Large intestine (tissue), 3 donors: Measurements from ENCODE around the gene MAML1. TPM values are rescaled to one million over a fixed set of nuclear protein-coding genes. Genes with fewer than 3 reads are reported as not detected.

Experiments used
- DNase-seq, 2 donors: peaks; one replicate each; pipeline versions ENCODE4 v3.0.0 to v3.0.0-alpha.2; 2013
- H3K27ac ChIP-seq: one replicate; pipeline ENCODE4 v1.5.1; 2013; ENCODE audit warnings: low read length
- H3K27me3 ChIP-seq: 2 replicates; pipeline ENCODE4 v1.6.1; 2013; ENCODE audit warnings: low read length; ENCODE audit not compliant: control insufficient read depth, insufficient read depth
- H3K36me3 ChIP-seq: 2 replicates; pipeline ENCODE4 v1.6.1; 2013; ENCODE audit warnings: low read length; ENCODE audit not compliant: control insufficient read depth, insufficient read depth
- H3K4me1 ChIP-seq: one replicate; pipeline ENCODE4 v1.6.1; 2013; ENCODE audit warnings: low read length; ENCODE audit not compliant: control insufficient read depth, insufficient read depth
- H3K4me3 ChIP-seq: one replicate; pipeline ENCODE4 v1.5.1; 2013; ENCODE audit warnings: low read length
- H3K9me3 ChIP-seq: one replicate; pipeline ENCODE4 v1.6.1; 2013; ENCODE audit warnings: mild to moderate bottlenecking, low read depth, low read length, moderate library complexity; ENCODE audit not compliant: control insufficient read depth
- WGBS: methylation state at CpG from one replicate; pipeline ENCODE4 v1.1.5; 2013; ENCODE audit warnings: low lambda C conversion rate; ENCODE audit not compliant: insufficient coverage; 5-methylcytosine and 5-hydroxymethylcytosine counted together
- polyA plus RNA-seq: library from polyadenylated mRNA; unstranded; fragments of 120-200 nt; gene quantifications from one replicate; pipeline ENCODE4 v1.2.1, GENCODE V29; 2013

MAML1 gene
- polyA plus RNA-seq, 1 donor, result 29.9 TPM

GRCh38 chr5:179758955-179759354 is 26.3 kb downstream of the MAML1 start:
- no peaks in the 10 kb centered on the region for H3K27me3 ChIP-seq
- H3K9me3 ChIP-seq, result no peaks in the 10 kb centered on the region
- no peak overlapping the region for H3K4me3 ChIP-seq
- WGBS, result 80% methylated on average over 1 of the region's 8 CpGs
- DNase-seq, result no peak
- no peak overlapping the region for H3K27ac ChIP-seq
- H3K36me3 ChIP-seq, result peaks cover 3% of the 10 kb centered on the region
- H3K4me1 ChIP-seq, result peaks cover 25% of the 10 kb centered on the region

DNA sequence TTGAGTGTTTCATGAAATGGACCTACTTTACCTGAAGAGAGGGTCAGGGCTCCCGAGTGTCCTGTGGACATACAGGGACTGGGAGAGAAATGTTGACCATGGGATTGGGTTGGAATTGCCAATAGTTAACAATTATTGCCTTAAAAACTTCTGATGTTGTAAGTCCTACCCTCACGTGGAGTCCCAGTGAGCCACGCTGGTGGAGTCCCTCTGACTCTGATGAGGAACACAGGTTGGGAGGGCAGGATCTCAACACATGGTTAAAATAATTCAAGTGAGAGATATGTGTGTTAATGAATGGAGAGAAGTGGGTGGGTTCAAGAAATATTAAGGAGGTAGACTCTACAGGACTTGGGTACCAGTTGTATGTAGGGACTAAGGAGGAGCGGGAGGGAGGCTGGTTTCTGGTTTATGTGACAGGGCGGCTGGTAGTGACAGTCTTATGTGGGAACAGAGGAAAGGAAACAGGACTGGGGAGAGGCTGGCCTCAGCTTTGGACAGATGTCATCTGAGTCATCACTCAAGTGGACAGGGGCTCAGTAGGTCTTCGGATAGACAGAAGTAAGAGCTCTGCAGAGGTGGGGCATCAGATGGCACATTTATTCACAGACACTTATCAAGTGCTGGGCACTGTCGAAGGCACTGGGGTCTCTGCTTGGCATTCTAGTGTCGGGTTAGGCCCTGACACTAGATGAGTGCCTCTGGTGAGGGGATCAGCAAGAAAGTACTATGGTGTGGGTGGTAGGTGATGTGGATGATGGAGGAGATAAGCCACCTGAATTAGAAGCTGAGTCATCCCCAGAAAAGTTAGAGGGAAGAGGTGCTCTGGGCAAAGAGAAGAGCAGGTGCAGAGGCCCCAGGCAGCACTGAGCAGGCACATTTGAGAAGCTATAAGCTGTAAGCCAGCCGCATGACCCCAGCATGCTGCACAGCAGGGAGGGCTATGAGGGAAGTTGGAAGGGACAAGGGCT is 27.2 kb downstream of the MAML1 start:
- Histone ChIP-seq H3K27me3 (no peaks in the 10 kb centered on the region), H3K36me3 (peaks cover 3% of the 10 kb centered on the region), H3K9me3 (no peaks in the 10 kb centered on the region), H3K27ac (no peak overlapping the region), H3K4me1 (peaks cover 19% of the 10 kb centered on the region), H3K4me3 (no peak overlapping the region)
- whole genome bisulfite sequencing, result 100% methylated on average over 1 of the region's 9 CpGs
- DNase-seq, result no peak

GRCh38 chr5:179762079-179762780 is 29.6 kb downstream of the MAML1 start:
- Histone ChIP-seq H3K4me1 (peaks cover 19% of the 10 kb centered on the region), H3K4me3 (no peak overlapping the region), H3K9me3 (no peaks in the 10 kb centered on the region), H3K27ac (no peak overlapping the region), H3K27me3 (no peaks in the 10 kb centered on the region), H3K36me3 (peaks cover 21% of the 10 kb centered on the region)
- 67% methylated on average over 2 of the region's 10 CpGs for WGBS
- peak; percentile 49 to 69 for DNase-seq

GRCh38 chr5:179762781-179763176 is 30.2 kb downstream of the MAML1 start:
- H3K27me3 ChIP-seq, result no peaks in the 10 kb centered on the region
- no peak for DNase-seq
- no CpG with 5 or more reads among the region's 3 CpGs for WGBS
- H3K4me3 ChIP-seq, result no peak overlapping the region
- H3K27ac ChIP-seq, result no peak overlapping the region
- peaks cover 19% of the 10 kb centered on the region for H3K4me1 ChIP-seq
- H3K36me3 ChIP-seq, result peaks cover 23% of the 10 kb centered on the region
- H3K9me3 ChIP-seq, result no peaks in the 10 kb centered on the region

DNA sequence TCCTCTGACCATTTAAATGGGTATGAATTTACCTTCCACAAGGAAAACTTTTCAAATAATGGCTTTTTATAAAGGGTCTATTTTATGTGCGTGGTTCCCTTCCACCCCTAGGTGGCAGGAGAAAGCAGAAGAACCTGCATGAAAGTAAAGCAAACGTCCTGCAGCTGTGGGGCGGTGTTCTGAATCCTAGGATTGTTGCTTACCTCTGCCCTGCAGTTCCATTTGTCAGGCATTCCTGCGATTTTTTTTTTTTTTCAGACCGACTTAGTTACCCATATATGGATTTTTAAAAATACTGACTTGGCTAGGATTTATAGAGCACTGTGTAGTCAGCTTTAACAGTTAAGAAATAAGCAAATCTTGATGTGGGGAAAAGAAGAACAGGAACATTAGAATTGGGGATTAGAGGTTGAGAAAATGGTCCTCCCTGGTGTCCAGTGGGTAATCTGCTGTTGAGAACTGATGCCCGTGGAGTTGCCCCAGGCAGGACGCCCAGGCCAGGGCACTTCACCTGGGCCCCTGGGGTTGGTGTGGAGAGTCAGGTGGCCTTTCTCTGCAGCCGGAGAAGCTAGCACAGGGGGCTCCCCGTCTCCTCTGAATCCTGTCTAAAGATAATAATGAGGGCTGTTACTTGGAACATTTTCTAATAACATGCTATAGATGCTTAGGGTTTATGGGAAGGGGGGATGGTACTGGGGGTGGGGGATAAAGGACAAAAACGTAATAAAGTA is 30.8 kb downstream of the MAML1 start:
- no CpG with 5 or more reads among the region's 10 CpGs for WGBS
- no peak overlapping the region for H3K4me3 ChIP-seq
- H3K4me1 ChIP-seq, result peaks cover 19% of the 10 kb centered on the region
- no peak overlapping the region for H3K27ac ChIP-seq
- H3K27me3 ChIP-seq, result no peaks in the 10 kb centered on the region
- H3K9me3 ChIP-seq, result no peaks in the 10 kb centered on the region
- DNase-seq, result peak; percentile 69 to 72
- peaks cover 24% of the 10 kb centered on the region for H3K36me3 ChIP-seq

GRCh38 chr5:179764056-179764455 is 31.4 kb downstream of the MAML1 start:
- H3K9me3 ChIP-seq, result no peaks in the 10 kb centered on the region
- H3K36me3 ChIP-seq, result peaks cover 27% of the 10 kb centered on the region
- no peaks in the 10 kb centered on the region for H3K27me3 ChIP-seq
- no peak for DNase-seq
- WGBS, result no CpG with 5 or more reads among the region's 8 CpGs
- H3K4me3 ChIP-seq, result no peak overlapping the region
- H3K4me1 ChIP-seq, result peaks cover 19% of the 10 kb centered on the region
- no peak overlapping the region for H3K27ac ChIP-seq

GRCh38 chr5:179765400-179765799 is 32.8 kb downstream of the MAML1 start:
- no peak overlapping the region for H3K27ac ChIP-seq
- peaks cover 19% of the 10 kb centered on the region for H3K4me1 ChIP-seq
- H3K9me3 ChIP-seq, result no peaks in the 10 kb centered on the region
- peaks cover 38% of the 10 kb centered on the region for H3K36me3 ChIP-seq
- no peak overlapping the region for H3K4me3 ChIP-seq
- DNase-seq, result no peak
- H3K27me3 ChIP-seq, result no peaks in the 10 kb centered on the region
- WGBS, result no CpG with 5 or more reads among the region's 13 CpGs

DNA sequence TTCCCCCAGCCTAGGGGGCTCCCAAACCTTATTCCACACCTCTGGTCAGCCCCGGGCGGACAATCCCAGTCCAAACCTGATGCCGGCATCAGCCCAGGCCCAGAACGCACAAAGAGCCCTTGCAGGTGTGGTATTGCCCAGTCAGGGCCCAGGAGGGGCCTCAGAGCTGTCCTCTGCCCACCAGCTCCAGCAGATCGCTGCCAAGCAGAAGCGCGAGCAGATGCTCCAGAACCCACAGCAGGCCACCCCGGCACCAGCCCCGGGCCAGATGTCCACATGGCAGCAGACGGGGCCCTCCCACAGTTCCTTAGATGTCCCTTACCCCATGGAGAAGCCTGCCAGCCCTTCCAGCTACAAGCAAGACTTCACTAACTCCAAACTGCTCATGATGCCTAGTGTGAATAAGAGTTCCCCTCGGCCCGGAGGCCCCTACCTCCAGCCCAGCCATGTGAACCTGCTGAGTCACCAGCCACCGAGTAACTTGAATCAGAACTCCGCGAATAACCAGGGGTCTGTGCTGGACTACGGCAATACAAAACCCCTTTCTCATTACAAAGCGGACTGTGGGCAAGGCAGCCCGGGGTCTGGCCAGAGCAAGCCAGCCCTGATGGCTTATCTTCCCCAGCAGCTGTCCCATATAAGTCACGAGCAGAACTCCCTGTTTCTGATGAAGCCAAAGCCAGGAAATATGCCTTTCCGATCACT is 33.6 kb downstream of the MAML1 start:
- H3K4me3 ChIP-seq, result no peak overlapping the region
- H3K27ac ChIP-seq, result no peak overlapping the region
- WGBS, result no CpG with 5 or more reads among the region's 20 CpGs
- peaks cover 19% of the 10 kb centered on the region for H3K4me1 ChIP-seq
- no peaks in the 10 kb centered on the region for H3K9me3 ChIP-seq
- DNase-seq, result no peak
- H3K36me3 ChIP-seq, result peaks cover 45% of the 10 kb centered on the region
- H3K27me3 ChIP-seq, result no peaks in the 10 kb centered on the region

GRCh38 chr5:179766726-179767455 is 34.3 kb downstream of the MAML1 start:
- Histone ChIP-seq H3K4me1 (peaks cover 17% of the 10 kb centered on the region), H3K9me3 (no peaks in the 10 kb centered on the region), H3K36me3 (peaks cover 52% of the 10 kb centered on the region), H3K4me3 (no peak overlapping the region), H3K27me3 (no peaks in the 10 kb centered on the region), H3K27ac (no peak overlapping the region)
- WGBS, result 61% methylated on average over 8 of the region's 12 CpGs
- no peak for DNase-seq
